KBM-7 (cell line): Measurements from ENCODE around the gene RSPH10B.
"Not testable (repeated sequence)": the region's sequence is repeated elsewhere in the genome, so short reads cannot be mapped to it uniquely, and the experiment has no call there.

Source experiments
- DNase-seq: peaks from one replicate; pipeline ENCODE4 v3.0.0-alpha.2; 2015
- in situ Hi-C: fragments of 300-500 bp; cut with MboI; formaldehyde crosslinking; loops from 2 replicates; pipeline ENCODE4 v1.14.3; 2020; ENCODE audit warnings: low sequenced_read_pairs, low pct_unique_long_range_greater_than_20kb, mixed read lengths

The RSPH10B gene

GRCh38 chr7:5970347-5970911 is at the start of gene RSPH10B:
RSPH10B (minus strand) TSS chr7:5970689; CDS start chr7:5967116, 3,573 bp downstream.
- in situ Hi-C loops, DNase-seq: not testable (repeated sequence)

GRCh38 chr7:6016653-6016966 is 46.1 kb upstream of the RSPH10B start:
- DNase-seq: no peak
- in situ Hi-C loops: no loop called here

GRCh38 chr7:6015917-6016652 is 45.6 kb upstream of the RSPH10B start:
- in situ Hi-C loops: no loop called here
- no peak for DNase-seq

GRCh38 chr7:6012355-6013104 is 42.0 kb upstream of the RSPH10B start:
- in situ Hi-C loops: no loop called here
- no peak for DNase-seq

DNA sequence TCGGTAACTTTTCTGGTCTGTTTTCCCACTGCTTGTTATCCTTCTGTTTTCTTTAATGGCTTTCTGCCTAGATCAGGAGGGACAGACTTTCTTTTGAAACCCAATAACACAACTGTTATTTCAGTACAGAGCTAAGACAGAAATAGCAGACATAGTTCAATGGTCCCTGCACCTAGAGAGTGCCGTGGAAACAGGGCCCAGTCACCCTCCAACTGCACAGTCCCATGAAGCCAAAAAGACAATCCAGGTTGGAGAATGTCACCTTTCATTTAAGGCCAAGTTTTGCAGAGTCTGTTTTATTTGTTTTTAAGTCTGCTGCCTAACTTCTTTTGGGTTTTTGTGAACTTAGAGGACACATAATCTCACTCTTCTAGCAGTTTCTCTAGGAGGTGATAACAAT is 41.1 kb upstream of the RSPH10B start:
- in situ Hi-C loops: no loop called here
- no peak for DNase-seq

DNA sequence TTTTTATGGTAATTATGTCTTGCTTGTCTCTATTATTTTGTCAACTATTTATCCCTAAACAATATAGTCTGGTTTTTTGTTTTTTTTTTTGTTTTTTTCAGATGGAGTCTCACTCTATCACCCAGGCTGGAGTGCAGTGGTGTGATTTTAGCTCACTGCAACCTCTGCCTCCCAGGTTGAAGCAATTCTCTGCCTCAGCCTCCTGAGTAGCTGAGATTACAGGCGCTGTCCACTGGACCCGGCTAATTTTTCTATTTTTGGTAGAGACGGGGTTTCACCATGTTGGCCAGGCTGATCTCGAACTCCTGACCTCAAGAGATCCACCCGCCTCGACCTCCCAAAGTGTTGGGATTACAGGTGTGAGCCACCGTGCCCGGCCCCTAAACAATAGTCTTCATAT is 39.9 kb upstream of the RSPH10B start:
- DNase-seq, in situ Hi-C loops: not testable (repeated sequence)

- DNase-seq: peak; percentile 99
- in situ Hi-C loops: no loop called here
These were observed 38.5 kb upstream of the RSPH10B start, which contains the start of the genes AIMP2 and PMS2 for GRCh38 chr7:6008668-6009611. AIMP2 (plus strand) TSS chr7:6009272; CDS start chr7:6009364, 92 bp downstream. PMS2 (minus strand) TSS chr7:6009049; CDS start chr7:6009019, 30 bp downstream.

DNA sequence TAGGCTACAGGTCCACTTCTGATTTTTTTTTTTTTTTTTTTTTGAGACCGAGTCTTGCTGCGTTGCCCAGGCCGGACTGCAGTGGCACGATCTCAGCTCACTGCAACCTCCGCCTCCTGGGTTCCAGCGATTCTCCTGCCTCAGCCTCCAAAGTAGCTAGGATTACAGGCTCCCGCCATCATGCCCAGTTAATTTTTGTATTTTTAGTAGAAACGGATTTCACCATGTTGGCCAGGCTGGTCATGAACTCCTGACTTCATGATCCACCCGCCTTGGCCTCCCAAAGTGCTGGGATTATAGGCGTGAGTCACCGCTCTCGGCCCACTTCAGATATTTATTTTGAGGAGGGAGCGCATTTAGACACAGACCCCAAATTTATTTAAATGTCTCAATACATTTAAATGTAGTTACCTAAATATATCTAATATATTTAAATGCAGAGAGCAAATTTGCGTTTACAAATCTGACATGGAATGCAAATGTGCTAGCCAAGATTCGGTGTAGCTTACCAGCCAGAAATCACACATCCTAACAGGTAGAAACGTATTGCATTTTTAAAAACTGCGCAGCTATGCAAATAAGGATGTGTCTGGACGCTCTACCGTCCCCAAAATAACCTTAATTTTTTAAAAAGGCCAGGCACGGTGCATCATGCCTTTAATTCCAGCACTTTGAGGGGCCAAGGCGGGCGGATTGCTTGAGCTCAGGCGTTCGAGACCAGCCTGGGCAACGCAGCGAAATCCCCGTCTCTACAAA is 37.5 kb upstream of the RSPH10B start:
- in situ Hi-C loops: not testable (repeated sequence)
- DNase-seq: peak; percentile 13

- in situ Hi-C loops: no loop called here
- no peak for DNase-seq
These were observed 36.9 kb upstream of the RSPH10B start for GRCh38 chr7:6007386-6007785.

- in situ Hi-C loops: no loop called here
- DNase-seq: peak; percentile 86
These were observed 26.8 kb upstream of the RSPH10B start for GRCh38 chr7:5997210-5997808.

- DNase-seq, in situ Hi-C loops: not testable (repeated sequence)
These were observed 16.6 kb upstream of the RSPH10B start for GRCh38 chr7:5987061-5987460.

DNA sequence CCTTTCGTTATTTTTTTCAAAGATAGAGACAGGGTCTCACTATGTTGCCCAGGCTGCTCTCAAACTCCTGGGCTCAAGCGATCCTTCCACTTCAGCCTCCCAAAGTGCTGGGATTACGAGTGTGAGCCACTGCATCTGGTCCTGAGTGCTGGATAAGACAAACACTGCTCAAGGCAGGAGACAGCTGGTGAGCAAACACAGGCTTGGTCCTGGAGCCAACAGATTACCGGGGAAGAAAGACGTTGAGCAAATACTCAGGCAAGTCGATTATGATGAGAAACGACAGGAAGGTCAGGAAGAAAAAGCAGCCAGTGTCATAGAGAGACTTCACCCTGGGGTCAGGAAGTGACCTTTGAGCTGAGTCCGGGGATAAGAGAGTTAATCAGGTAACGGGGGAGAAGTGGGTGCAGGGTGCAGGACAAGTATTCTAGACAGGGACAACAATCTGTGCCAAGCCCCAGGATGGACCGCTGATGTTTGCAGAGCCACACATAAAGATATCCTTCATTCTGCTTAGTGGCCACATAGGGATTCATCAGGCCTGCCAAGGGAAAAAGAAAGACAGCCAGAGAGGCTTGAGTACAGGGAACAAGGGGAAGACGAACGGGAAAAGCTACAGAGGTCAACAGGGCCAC is 9.3 kb upstream of the RSPH10B start:
- in situ Hi-C loops, DNase-seq: not testable (repeated sequence)

GRCh38 chr7:5973580-5973979 is 3.1 kb upstream of the RSPH10B start:
- in situ Hi-C loops, DNase-seq: not testable (repeated sequence)

GRCh38 chr7:5963810-5964209 is 6.7 kb downstream of the RSPH10B start:
- in situ Hi-C loops, DNase-seq: not testable (repeated sequence)

DNA sequence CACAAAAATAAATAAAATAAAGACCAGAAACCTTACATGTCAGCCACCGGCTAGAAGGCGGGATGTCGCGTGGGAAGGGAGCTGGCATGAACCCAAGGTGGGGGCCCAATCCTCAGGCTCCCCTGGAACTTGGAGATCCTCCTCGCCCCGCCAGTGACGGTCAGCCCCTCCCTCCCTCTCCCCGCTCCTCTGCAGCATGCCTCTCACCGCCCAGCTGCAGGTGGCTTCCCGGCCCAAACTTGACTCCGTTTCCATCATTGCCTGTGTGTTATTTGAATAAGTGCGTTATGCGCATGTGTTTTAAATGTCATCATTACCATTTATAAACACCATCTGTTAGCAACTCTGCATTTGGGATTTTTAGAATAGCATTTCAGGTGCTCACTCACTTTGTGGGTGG is 7.3 kb downstream of the RSPH10B start:
- DNase-seq, in situ Hi-C loops: not testable (repeated sequence)

GRCh38 chr7:5934945-5935450 is 35.5 kb downstream of the RSPH10B start:
- in situ Hi-C loops, DNase-seq: not testable (repeated sequence)

- in situ Hi-C loops, DNase-seq: not testable (repeated sequence)
These were observed 38.4 kb downstream of the RSPH10B start for GRCh38 chr7:5931905-5932644.
